Neural cell (in vitro differentiated cells): ENCODE measurements around the gene FPGS. TPM values are rescaled to one million over a fixed set of nuclear protein-coding genes. Genes with fewer than 3 reads are reported as not detected.

Experiments used
- H2AFZ ChIP-seq: fragments of 200-600, 300-800 bp; sonication (generic), shearing (Covaris generic); 2 replicates; pipeline ENCODE4 v1.6.0; 2014; ENCODE audit warnings: low read depth, mild to moderate bottlenecking, antibody characterized with exemption, low read length, moderate library complexity
- H3F3A ChIP-seq: fragments of 200-600 bp; shearing (Covaris generic); 2 replicates; pipeline ENCODE4 v1.6.1; 2016; ENCODE audit warnings: mild to moderate bottlenecking, moderate library complexity, mixed read lengths, antibody characterized with exemption, low read length; ENCODE audit not compliant: insufficient read depth, poor library complexity, severe bottlenecking
- H3K27ac ChIP-seq: fragments of 200-600, 300-800 bp; sonication (generic), shearing (Covaris generic); 2 replicates; pipeline ENCODE4 v1.5.1; 2014; ENCODE audit warnings: mild to moderate bottlenecking, low read length, moderate library complexity
- H3K27me3 ChIP-seq: fragments of 300-800, 200-600 bp; sonication (generic), shearing (Covaris generic); 2 replicates; pipeline ENCODE4 v1.6.0; 2014; ENCODE audit warnings: mild to moderate bottlenecking, low read depth, low read length, moderate library complexity; ENCODE audit not compliant: insufficient read depth
- H3K36me3 ChIP-seq: fragments of 300-800, 200-600 bp; sonication (generic), shearing (Covaris generic); 2 replicates; pipeline ENCODE4 v1.5.1; 2014; ENCODE audit warnings: mild to moderate bottlenecking, antibody characterized with exemption, low read length, moderate library complexity; ENCODE audit not compliant: insufficient read depth
- H3K4me2 ChIP-seq: fragments of 300-800, 200-600 bp; sonication (generic), shearing (Covaris generic); 2 replicates; pipeline ENCODE4 v1.6.0; 2014; ENCODE audit warnings: mild to moderate bottlenecking, low read length
- H3K4me3 ChIP-seq: fragments of 300-800, 200-600 bp; sonication (generic), shearing (Covaris generic); 2 replicates; pipeline ENCODE4 v1.5.1; 2014; ENCODE audit warnings: mild to moderate bottlenecking, low read length, moderate library complexity
- H3K79me2 ChIP-seq: fragments of 200-600 bp; shearing (Covaris generic); replicated peaks from 2 replicates; pipeline ENCODE4 v1.6.0; 2014; ENCODE audit warnings: mild to moderate bottlenecking, low read length, moderate library complexity; ENCODE audit not compliant: insufficient read depth
- H3K9ac ChIP-seq: fragments of 300-800, 200-600 bp; sonication (generic), shearing (Covaris generic); 2 replicates; pipeline ENCODE4 v1.6.1; 2016; ENCODE audit warnings: mild to moderate bottlenecking, low read length, mixed read lengths
- H3K9me2 ChIP-seq: fragments of 200-600 bp; shearing (Covaris generic); 2 replicates; pipeline ENCODE4 v1.6.1; 2016; ENCODE audit warnings: mild to moderate bottlenecking, low read length, mixed read lengths; ENCODE audit not compliant: insufficient read depth
- H3K9me3 ChIP-seq: fragments of 200-600, 300-800 bp; sonication (generic), shearing (Covaris generic); 2 replicates; pipeline ENCODE4 v1.6.1; 2016; ENCODE audit warnings: mild to moderate bottlenecking, mixed run types, low read length, moderate library complexity, mixed read lengths
- H4K20me1 ChIP-seq: fragments of 200-600 bp; shearing (Covaris generic); 2 replicates; pipeline ENCODE4 v1.6.1; 2016; ENCODE audit warnings: mild to moderate bottlenecking, mixed run types; ENCODE audit not compliant: insufficient read depth
- EP300 ChIP-seq: fragments of 450-650 bp; conservative IDR thresholded peaks from 2 replicates; pipeline ENCODE4 v1.6.1; 2014; ENCODE audit warnings: antibody characterized with exemption, mild to moderate bottlenecking, moderate library complexity; ENCODE audit not compliant: poor library complexity, severe bottlenecking
- EZH2 ChIP-seq: fragments of 200-600, 300-800 bp; shearing (Covaris generic), sonication (generic); IDR thresholded peaks from 2 replicates; pipeline ENCODE4 v1.6.1; 2014; ENCODE audit warnings: antibody characterized with exemption, low read length, borderline replicate concordance, mild to moderate bottlenecking; ENCODE audit not compliant: insufficient read depth, poor library complexity, severe bottlenecking
- MXI1 ChIP-seq: fragments of 450-650 bp; conservative IDR thresholded peaks from 2 replicates; pipeline ENCODE4 v1.6.1; 2014; ENCODE audit warnings: antibody characterized with exemption, mild to moderate bottlenecking; ENCODE audit not compliant: poor library complexity, severe bottlenecking
- POLR2AphosphoS5 ChIP-seq: IDR thresholded peaks from 2 replicates; pipeline ENCODE4 v1.6.1; 2012
- RAD21 ChIP-seq: fragments of 450-650 bp; conservative IDR thresholded peaks from 2 replicates; pipeline ENCODE4 v1.6.1; 2014; ENCODE audit warnings: antibody characterized with exemption, mild to moderate bottlenecking, moderate library complexity
- SMC3 ChIP-seq: fragments of 450-650 bp; conservative IDR thresholded peaks from 2 replicates; pipeline ENCODE4 v1.6.1; 2014; ENCODE audit warnings: antibody characterized with exemption, mild to moderate bottlenecking, moderate library complexity; ENCODE audit not compliant: poor library complexity
- TAF1 ChIP-seq: IDR thresholded peaks from 2 replicates; pipeline ENCODE4 v1.6.1; 2012; ENCODE audit warnings: low read depth
- polyA plus RNA-seq: library from polyadenylated mRNA; depleted of rRNA; stranded (reverse); fragments of >200 nt; gene quantifications from 2 replicates; pipeline ENCODE4 v1.2.3, GENCODE V29; 2014
- TF ChIP-seq, protein P1 (sequence below): fragments of 450-650 bp; IDR thresholded peaks from 2 replicates; pipeline ENCODE4 v1.5.1; 2014; ENCODE audit warnings: antibody characterized with exemption, mild to moderate bottlenecking, moderate library complexity; ENCODE audit not compliant: poor library complexity, severe bottlenecking
- TF ChIP-seq, protein P2 (sequence below): IDR thresholded peaks from 2 replicates; pipeline ENCODE4 v1.6.1; 2012; ENCODE audit warnings: borderline replicate concordance

FPGS gene
- polyA plus RNA-seq, 1 donor from 2014 or later, result 38.4 TPM

DNA sequence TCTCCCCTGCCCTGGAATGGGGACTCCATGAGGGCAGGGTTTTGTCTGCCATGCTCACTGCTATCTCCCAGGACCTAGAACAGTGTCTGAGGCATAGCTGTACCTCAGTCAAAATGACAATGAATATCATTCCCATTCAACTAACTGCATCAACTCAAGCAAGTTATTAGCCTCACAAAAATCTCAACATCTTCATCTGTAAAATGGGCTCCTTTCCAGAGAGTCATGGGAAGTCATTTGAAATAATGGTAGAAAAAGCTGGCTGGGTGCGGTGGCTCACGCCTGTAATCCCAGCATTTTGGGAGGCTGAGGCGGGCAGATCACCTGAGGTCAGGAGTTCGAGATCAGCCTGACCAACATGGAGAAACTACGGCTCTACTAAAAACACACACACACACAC, 33.6 kb upstream of the FPGS start:
- TF ChIP-seq, protein P1, sequence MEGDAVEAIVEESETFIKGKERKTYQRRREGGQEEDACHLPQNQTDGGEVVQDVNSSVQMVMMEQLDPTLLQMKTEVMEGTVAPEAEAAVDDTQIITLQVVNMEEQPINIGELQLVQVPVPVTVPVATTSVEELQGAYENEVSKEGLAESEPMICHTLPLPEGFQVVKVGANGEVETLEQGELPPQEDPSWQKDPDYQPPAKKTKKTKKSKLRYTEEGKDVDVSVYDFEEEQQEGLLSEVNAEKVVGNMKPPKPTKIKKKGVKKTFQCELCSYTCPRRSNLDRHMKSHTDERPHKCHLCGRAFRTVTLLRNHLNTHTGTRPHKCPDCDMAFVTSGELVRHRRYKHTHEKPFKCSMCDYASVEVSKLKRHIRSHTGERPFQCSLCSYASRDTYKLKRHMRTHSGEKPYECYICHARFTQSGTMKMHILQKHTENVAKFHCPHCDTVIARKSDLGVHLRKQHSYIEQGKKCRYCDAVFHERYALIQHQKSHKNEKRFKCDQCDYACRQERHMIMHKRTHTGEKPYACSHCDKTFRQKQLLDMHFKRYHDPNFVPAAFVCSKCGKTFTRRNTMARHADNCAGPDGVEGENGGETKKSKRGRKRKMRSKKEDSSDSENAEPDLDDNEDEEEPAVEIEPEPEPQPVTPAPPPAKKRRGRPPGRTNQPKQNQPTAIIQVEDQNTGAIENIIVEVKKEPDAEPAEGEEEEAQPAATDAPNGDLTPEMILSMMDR, result no peak
- TF ChIP-seq EZH2 (no peak), SMC3 (no peak)
- Histone ChIP-seq H3K9ac (no peak overlapping the region), H3K27ac (no peak overlapping the region), H3K79me2 (no peaks in the 10 kb centered on the region), H3K4me3 (no peak overlapping the region), H3K4me2 (no peak overlapping the region), H3K9me3 (no peaks in the 10 kb centered on the region), H4K20me1 (no peaks in the 10 kb centered on the region), H2AFZ (no peak overlapping the region), H3K9me2 (no peaks in the 10 kb centered on the region), H3F3A (no peaks in the 10 kb centered on the region), H3K27me3 (no peaks in the 10 kb centered on the region), H3K36me3 (no peaks in the 10 kb centered on the region)

DNA sequence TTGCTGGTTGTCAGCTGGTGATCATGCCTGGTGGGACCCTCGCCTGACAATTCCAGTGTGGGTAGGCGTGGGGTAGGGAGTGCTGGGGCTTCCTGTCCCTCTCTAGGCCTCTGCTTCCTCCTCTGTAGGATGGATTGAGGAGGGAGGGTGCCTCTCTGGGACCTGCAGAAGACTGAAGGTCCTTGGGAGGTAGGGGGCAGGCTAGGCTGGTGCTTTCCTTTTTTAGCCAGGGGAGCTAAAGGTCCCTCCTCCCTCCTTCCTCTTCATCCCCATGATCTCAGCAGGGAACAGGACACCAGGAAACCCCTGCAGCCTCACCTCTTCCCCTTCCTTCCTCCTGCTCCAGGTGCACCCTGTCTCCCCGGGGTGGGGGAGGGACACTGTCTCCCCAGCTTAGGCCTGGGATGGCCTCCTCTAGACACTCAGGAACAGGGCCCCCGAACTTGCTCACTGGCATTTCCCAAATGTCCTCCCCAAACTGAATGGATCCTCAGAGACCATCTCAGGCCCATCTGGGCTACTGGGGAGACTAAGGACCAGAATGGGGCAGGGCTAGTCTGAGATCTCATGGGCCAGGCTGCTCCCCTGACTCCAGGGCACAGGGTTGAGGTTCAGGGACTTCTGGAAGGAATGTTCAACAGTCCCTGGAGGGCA, 32.6 kb upstream of the FPGS start:
- Histone ChIP-seq H3K4me2 (no peak overlapping the region), H3K36me3 (no peaks in the 10 kb centered on the region), H3K9me2 (no peaks in the 10 kb centered on the region), H3K9ac (no peak overlapping the region), H3K79me2 (no peaks in the 10 kb centered on the region), H3K27me3 (no peaks in the 10 kb centered on the region), H3F3A (no peaks in the 10 kb centered on the region), H2AFZ (no peak overlapping the region), H3K9me3 (no peaks in the 10 kb centered on the region), H3K4me3 (no peak overlapping the region), H3K27ac (no peak overlapping the region), H4K20me1 (no peaks in the 10 kb centered on the region)
- no peak for TF ChIP-seq EP300

DNA sequence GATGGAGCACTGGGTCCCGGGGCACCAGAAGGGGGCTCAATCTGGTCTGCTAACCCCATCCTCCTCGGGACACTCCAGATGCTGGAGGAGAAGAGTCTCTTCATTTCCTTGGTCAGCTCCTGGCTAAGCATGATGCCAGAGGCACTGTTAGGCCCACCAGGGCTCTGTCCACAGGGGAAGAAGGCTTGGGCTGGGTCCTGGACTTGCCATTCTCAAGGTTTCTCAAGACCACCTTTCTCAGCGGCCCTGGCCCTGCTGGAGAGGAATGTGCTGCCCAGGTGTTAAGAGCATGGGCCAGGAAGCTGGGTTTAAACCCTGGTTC, 32.1 kb upstream of the FPGS start:
- Histone ChIP-seq H3F3A (no peaks in the 10 kb centered on the region), H4K20me1 (no peaks in the 10 kb centered on the region), H3K4me3 (peak overlapping the region; percentile 73), H3K36me3 (no peaks in the 10 kb centered on the region), H3K4me2 (peak overlapping the region; percentile 94), H3K9me3 (no peaks in the 10 kb centered on the region), H3K9ac (peak overlapping the region; percentile 56), H2AFZ (no peak overlapping the region), H3K9me2 (no peaks in the 10 kb centered on the region), H3K27me3 (no peaks in the 10 kb centered on the region), H3K79me2 (no peaks in the 10 kb centered on the region), H3K27ac (no peak overlapping the region)
- TF ChIP-seq TAF1 (no peak), POLR2AphosphoS5 (no peak)

DNA sequence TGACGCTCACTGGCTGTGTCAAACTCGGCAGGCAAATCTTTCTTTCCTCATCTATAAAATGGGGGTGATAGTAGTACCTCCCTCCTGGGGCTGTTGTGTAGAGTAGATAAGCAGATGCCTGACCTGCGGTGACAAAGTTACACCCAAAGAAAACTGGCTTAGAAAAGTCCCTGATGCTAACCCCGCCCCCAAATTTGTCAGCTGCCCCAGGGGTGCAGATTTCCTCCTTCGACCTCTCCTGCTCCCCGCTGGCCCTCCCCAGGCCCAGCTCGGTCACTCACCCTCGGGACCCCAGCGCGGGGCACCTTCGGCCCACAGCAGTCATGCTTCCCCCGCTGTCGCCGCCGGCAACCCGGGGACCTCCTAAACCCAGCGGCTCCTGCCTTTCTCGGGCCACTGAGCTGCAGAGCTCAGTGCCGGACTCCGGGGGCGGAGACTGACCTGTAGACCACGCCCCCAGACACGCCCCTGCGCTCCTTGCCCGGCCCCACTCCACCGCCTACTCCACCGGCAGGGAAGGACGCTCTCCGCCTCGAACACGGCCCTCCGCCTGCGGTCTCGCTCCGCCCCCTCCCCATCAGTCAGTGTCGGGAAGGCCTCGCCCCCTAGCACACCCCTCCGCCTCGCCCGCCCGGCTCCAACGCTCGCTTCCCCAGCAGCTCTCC, 31.6 kb upstream of the FPGS start:
- H3K27ac ChIP-seq, result peak overlapping the region; percentile 16

More for the DNA sequence above, 31.6 kb upstream of the FPGS start:
- H3K27me3 ChIP-seq, result no peaks in the 10 kb centered on the region
- H3F3A ChIP-seq, result no peaks in the 10 kb centered on the region
- peak overlapping the region; percentile 56 for H2AFZ ChIP-seq
- H3K9me2 ChIP-seq, result no peaks in the 10 kb centered on the region
- H3K36me3 ChIP-seq, result no peaks in the 10 kb centered on the region
- H3K9me3 ChIP-seq, result no peaks in the 10 kb centered on the region
- peak overlapping the region; percentile 94 for H3K4me2 ChIP-seq
- peak overlapping the region; percentile 73 for H3K4me3 ChIP-seq
- H3K9ac ChIP-seq, result peak overlapping the region; percentile 56
- H3K79me2 ChIP-seq, result no peaks in the 10 kb centered on the region
- no peaks in the 10 kb centered on the region for H4K20me1 ChIP-seq
- TF ChIP-seq MXI1 (peak; percentile 36), RAD21 (no peak), POLR2AphosphoS5 (peak; percentile 24)
- TF ChIP-seq, protein P2, sequence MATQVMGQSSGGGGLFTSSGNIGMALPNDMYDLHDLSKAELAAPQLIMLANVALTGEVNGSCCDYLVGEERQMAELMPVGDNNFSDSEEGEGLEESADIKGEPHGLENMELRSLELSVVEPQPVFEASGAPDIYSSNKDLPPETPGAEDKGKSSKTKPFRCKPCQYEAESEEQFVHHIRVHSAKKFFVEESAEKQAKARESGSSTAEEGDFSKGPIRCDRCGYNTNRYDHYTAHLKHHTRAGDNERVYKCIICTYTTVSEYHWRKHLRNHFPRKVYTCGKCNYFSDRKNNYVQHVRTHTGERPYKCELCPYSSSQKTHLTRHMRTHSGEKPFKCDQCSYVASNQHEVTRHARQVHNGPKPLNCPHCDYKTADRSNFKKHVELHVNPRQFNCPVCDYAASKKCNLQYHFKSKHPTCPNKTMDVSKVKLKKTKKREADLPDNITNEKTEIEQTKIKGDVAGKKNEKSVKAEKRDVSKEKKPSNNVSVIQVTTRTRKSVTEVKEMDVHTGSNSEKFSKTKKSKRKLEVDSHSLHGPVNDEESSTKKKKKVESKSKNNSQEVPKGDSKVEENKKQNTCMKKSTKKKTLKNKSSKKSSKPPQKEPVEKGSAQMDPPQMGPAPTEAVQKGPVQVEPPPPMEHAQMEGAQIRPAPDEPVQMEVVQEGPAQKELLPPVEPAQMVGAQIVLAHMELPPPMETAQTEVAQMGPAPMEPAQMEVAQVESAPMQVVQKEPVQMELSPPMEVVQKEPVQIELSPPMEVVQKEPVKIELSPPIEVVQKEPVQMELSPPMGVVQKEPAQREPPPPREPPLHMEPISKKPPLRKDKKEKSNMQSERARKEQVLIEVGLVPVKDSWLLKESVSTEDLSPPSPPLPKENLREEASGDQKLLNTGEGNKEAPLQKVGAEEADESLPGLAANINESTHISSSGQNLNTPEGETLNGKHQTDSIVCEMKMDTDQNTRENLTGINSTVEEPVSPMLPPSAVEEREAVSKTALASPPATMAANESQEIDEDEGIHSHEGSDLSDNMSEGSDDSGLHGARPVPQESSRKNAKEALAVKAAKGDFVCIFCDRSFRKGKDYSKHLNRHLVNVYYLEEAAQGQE, result no peak
